HG02870 (cell line): ENCODE data around the gene WIPF1.
"Not testable (repeated sequence)": the region's sequence is repeated elsewhere in the genome, so short reads cannot be mapped to it uniquely, and the experiment has no call there.

Experiments used
- ATAC-seq: cut with Tn5 transposase; IDR thresholded peaks from one replicate; pipeline ENCODE4 v1.9.1; 2021; ENCODE audit warnings: mild to moderate bottlenecking, moderate library complexity; ENCODE audit not compliant: unreplicated experiment

Gene WIPF1

GRCh38 chr2:174575124-174575776 lies 22.4 kb downstream of the WIPF1 start:
- ATAC-seq = no peak

- ATAC-seq = no peak
Measured at GRCh38 chr2:174574657-174575056, 22.9 kb downstream of the WIPF1 start.

- no peak for ATAC-seq
Measured at GRCh38 chr2:174573621-174574081, 24.0 kb downstream of the WIPF1 start.

GRCh38 chr2:174572556-174572955 lies 25.0 kb downstream of the WIPF1 start:
- no peak for ATAC-seq

- ATAC-seq = no peak
Measured at GRCh38 chr2:174571669-174572323, 25.8 kb downstream of the WIPF1 start.

GRCh38 chr2:174570318-174570958 lies 27.2 kb downstream of the WIPF1 start:
- ATAC-seq = no peak

- no peak for ATAC-seq
Measured at GRCh38 chr2:174569678-174570077, 27.9 kb downstream of the WIPF1 start.

- peak; percentile 81 for ATAC-seq
Measured at GRCh38 chr2:174568425-174568824, 29.2 kb downstream of the WIPF1 start.

- no peak for ATAC-seq
Measured at GRCh38 chr2:174566871-174567270, 30.7 kb downstream of the WIPF1 start.

GRCh38 chr2:174563530-174564282 lies 33.9 kb downstream of the WIPF1 start:
- ATAC-seq = no peak

- ATAC-seq = no peak
Measured at GRCh38 chr2:174561972-174562370, 35.6 kb downstream of the WIPF1 start.

- ATAC-seq = no peak
Measured at GRCh38 chr2:174561283-174561971, 36.2 kb downstream of the WIPF1 start.

GRCh38 chr2:174560737-174561136 lies 36.9 kb downstream of the WIPF1 start:
- ATAC-seq = no peak

- no peak for ATAC-seq
Measured at GRCh38 chr2:174555998-174556397, 41.6 kb downstream of the WIPF1 start.

GRCh38 chr2:174554529-174555150 lies 43.0 kb downstream of the WIPF1 start:
- ATAC-seq = no peak

GRCh38 chr2:174553811-174554493 lies 43.7 kb downstream of the WIPF1 start:
- peak; percentile 93 for ATAC-seq

GRCh38 chr2:174552880-174553279 lies 44.7 kb downstream of the WIPF1 start:
- ATAC-seq = no peak

GRCh38 chr2:174551697-174552096 lies 45.9 kb downstream of the WIPF1 start:
- no peak for ATAC-seq

GRCh38 chr2:174548646-174549045 lies 49.0 kb downstream of the WIPF1 start:
- not testable (repeated sequence) for ATAC-seq

GRCh38 chr2:174548021-174548420 lies 49.6 kb downstream of the WIPF1 start:
- ATAC-seq = not testable (repeated sequence)
